ENCODE results near the gene ALG14.

DNA sequence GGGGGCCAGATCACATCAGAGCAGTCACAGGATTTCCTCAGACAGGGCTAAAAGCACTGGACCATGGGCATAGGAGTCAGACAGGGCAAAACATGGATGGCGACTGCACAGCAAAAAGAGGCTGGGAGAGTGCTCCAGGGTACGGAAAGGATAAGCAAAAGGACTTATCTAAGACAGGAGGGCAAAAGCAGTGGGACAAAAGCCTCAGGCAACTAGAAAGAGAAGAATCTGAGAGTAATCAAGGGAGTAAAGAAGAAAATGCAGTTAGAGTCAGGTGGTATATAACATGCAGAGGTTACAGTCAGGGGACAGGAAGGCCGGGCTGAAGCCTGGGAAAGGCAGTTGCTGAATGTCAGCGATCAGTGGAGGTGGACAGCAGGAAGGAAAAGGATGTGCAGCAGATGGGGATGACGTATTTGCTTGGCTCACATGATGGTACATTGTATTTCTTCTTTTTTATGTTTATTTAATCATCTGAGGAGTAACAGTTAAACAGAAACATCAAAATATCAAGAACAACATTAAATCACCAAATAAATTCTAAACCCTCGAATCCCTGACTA, 82.8 kb downstream of the ALG14 start:
- TF ChIP-seq, protein P1, sequence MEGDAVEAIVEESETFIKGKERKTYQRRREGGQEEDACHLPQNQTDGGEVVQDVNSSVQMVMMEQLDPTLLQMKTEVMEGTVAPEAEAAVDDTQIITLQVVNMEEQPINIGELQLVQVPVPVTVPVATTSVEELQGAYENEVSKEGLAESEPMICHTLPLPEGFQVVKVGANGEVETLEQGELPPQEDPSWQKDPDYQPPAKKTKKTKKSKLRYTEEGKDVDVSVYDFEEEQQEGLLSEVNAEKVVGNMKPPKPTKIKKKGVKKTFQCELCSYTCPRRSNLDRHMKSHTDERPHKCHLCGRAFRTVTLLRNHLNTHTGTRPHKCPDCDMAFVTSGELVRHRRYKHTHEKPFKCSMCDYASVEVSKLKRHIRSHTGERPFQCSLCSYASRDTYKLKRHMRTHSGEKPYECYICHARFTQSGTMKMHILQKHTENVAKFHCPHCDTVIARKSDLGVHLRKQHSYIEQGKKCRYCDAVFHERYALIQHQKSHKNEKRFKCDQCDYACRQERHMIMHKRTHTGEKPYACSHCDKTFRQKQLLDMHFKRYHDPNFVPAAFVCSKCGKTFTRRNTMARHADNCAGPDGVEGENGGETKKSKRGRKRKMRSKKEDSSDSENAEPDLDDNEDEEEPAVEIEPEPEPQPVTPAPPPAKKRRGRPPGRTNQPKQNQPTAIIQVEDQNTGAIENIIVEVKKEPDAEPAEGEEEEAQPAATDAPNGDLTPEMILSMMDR (IDR thresholded peaks at IDR 0.05; ENCODE audit: low read depth, low read length) = no peak
- no peak for TF ChIP-seq POLR2A (IDR thresholded peaks at IDR 0.05; ENCODE audit: extremely low read depth, insufficient read length)

Measured in NB4 (cell line).